C4-2B (cell line): ENCODE measurements around the gene ZFR.

Experiments used
- ZFX ChIP-seq: fragments of 450-650 bp; IDR thresholded peaks from 2 replicates; pipeline ENCODE4 v1.6.1; 2017
- TF ChIP-seq, protein P1 (sequence below): fragments of 450-650 bp; conservative IDR thresholded peaks from 2 replicates; pipeline ENCODE4 v1.5.1; 2017; ENCODE audit warnings: mild to moderate bottlenecking

DNA sequence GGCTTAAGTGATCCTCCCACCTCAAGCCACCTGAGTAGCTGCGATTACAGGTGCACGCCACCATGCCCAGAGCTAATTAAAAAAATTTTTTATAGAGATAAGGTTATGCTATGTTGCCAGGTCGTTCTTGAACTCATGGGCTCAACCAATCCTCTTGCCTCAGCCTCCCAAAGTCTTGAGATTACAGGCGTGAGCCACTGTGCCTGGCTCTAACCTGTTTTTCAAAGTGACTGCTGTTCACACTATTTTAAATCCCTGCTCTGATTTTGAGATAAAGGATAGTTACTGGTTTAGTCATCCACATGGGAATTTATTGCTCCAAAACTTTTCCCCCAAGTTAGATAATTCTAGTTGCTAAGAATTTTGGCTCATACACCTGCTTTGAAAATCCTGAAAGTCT, 83.6 kb downstream of the ZFR start:
- TF ChIP-seq, protein P1, sequence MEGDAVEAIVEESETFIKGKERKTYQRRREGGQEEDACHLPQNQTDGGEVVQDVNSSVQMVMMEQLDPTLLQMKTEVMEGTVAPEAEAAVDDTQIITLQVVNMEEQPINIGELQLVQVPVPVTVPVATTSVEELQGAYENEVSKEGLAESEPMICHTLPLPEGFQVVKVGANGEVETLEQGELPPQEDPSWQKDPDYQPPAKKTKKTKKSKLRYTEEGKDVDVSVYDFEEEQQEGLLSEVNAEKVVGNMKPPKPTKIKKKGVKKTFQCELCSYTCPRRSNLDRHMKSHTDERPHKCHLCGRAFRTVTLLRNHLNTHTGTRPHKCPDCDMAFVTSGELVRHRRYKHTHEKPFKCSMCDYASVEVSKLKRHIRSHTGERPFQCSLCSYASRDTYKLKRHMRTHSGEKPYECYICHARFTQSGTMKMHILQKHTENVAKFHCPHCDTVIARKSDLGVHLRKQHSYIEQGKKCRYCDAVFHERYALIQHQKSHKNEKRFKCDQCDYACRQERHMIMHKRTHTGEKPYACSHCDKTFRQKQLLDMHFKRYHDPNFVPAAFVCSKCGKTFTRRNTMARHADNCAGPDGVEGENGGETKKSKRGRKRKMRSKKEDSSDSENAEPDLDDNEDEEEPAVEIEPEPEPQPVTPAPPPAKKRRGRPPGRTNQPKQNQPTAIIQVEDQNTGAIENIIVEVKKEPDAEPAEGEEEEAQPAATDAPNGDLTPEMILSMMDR: no peak
- no peak for TF ChIP-seq ZFX
